ENCODE data around the gene PRPH. TPM values are rescaled to one million over a fixed set of nuclear protein-coding genes. Genes with fewer than 3 reads are reported as not detected.

The PRPH gene
- total and polyA plus RNA-seq, 2 of the 13 experiments (the other 11 are each of a cell fraction or from before 2014, with no cell fraction given), result 0.12 TPM; not detected in 1

DNA sequence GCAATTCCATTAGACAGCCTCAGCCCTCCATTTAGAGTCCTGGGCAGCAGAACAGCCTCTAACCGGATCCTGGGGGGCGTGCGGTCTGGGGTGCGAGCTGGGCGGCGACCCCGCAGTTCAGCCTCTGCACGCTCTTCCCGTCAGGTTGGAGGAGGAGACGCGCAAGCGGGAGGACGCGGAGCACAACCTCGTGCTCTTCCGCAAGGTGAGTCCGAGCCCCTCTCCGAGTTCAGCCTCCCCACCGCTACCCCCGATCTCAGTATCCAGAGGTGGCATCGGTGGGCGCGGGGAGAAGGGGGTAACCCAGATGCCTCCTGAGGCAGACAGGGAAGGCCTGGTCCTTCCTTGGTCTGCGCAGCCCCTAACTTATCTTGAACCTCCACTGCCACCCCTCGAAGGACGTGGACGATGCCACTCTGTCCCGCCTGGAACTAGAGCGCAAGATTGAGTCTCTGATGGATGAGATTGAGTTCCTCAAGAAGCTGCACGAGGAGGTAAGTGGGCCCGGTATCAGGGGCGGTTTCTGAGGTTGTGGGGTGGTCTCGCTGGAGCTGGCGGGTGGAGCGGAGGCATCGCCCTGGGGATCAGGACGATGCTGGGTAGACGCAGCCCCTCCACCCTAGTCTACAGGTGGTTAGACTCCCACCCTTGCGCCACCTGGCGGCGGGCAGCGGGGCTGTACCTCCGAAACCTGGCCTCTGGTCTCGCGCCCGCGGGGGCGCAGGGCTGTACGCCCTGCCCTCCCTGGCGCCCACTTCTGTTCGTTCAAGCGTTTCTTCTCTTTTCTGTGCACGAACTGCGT lies 1.3 kb downstream of the PRPH start (continued):
- TF ChIP-seq, protein P1, sequence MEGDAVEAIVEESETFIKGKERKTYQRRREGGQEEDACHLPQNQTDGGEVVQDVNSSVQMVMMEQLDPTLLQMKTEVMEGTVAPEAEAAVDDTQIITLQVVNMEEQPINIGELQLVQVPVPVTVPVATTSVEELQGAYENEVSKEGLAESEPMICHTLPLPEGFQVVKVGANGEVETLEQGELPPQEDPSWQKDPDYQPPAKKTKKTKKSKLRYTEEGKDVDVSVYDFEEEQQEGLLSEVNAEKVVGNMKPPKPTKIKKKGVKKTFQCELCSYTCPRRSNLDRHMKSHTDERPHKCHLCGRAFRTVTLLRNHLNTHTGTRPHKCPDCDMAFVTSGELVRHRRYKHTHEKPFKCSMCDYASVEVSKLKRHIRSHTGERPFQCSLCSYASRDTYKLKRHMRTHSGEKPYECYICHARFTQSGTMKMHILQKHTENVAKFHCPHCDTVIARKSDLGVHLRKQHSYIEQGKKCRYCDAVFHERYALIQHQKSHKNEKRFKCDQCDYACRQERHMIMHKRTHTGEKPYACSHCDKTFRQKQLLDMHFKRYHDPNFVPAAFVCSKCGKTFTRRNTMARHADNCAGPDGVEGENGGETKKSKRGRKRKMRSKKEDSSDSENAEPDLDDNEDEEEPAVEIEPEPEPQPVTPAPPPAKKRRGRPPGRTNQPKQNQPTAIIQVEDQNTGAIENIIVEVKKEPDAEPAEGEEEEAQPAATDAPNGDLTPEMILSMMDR (CRISPR knock-in tag; IDR thresholded peaks at IDR 0.05), result peak; percentile 84
- TF ChIP-seq MEIS2 (CRISPR knock-in tag; IDR thresholded peaks at IDR 0.05) (peak; percentile 39; the same call in 1 of the 2 replicates), XRCC5 (optimal IDR thresholded peaks at IDR 0.05; ENCODE audit: low read length) (peak; percentile 56), ZBTB7A (CRISPR knock-in tag; IDR thresholded peaks at IDR 0.05) (no peak), ZNF33B (CRISPR knock-in tag; IDR thresholded peaks at IDR 0.05) (0 out of 2 replicates have a peak, but pooled peaks have one; percentile 38)
- TF ChIP-seq, protein P2, sequence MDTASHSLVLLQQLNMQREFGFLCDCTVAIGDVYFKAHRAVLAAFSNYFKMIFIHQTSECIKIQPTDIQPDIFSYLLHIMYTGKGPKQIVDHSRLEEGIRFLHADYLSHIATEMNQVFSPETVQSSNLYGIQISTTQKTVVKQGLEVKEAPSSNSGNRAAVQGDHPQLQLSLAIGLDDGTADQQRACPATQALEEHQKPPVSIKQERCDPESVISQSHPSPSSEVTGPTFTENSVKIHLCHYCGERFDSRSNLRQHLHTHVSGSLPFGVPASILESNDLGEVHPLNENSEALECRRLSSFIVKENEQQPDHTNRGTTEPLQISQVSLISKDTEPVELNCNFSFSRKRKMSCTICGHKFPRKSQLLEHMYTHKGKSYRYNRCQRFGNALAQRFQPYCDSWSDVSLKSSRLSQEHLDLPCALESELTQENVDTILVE (CRISPR knock-in tag; IDR thresholded peaks at IDR 0.05), result 0 out of 2 replicates have a peak, but pooled peaks have one; percentile 23

DNA sequence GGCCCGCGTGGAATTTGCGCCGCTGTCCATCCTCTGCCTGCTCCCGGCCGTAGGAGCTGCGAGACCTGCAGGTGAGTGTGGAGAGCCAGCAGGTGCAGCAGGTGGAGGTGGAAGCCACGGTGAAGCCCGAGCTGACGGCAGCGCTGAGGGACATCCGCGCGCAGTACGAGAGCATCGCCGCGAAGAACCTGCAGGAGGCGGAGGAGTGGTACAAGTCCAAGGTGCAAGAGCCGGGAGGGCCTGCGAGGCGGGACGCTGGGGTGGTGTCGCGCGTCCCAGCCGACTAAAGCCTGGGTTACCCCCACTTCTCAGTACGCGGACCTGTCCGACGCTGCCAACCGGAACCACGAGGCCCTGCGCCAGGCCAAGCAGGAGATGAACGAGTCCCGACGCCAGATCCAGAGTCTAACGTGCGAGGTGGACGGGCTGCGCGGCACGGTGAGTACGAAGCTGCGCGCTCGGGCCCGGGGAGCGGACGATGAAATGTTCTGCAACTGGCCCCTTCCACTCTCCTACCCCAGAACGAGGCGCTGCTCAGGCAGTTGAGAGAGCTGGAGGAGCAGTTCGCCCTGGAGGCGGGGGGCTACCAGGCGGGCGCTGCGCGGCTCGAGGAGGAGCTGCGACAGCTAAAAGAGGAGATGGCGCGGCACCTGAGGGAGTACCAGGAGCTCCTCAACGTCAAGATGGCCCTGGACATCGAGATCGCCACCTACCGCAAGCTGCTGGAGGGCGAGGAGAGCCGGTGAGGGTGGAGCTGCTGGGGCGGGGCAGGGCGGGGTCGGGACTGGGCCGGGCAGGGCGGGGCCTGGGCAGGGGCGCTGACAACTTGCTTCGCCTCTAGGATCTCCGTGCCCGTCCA lies 2.1 kb downstream of the PRPH start:
- FAIRE-seq, result no peak
- TF ChIP-seq ZNF274 (CRISPR knock-in tag; IDR thresholded peaks at IDR 0.05) (0 out of 2 replicates have a peak, but pooled peaks have one; percentile 49), ZNF883 (CRISPR knock-in tag; IDR thresholded peaks at IDR 0.05; ENCODE audit: not compliant biosample characterization) (no peak), CCDC6 (CRISPR knock-in tag; IDR thresholded peaks at IDR 0.05) (0 out of 2 replicates have a peak, but pooled peaks have one; percentile 31), ZFYVE20 (CRISPR knock-in tag; IDR thresholded peaks at IDR 0.05; ENCODE audit: borderline replicate concordance, low read depth) (0 out of 2 replicates have a peak, but pooled peaks have one; percentile 41), SMARCE1 (IDR thresholded peaks at IDR 0.05; ENCODE audit: borderline replicate concordance) (no peak), SUZ12 (IDR thresholded peaks at IDR 0.05; ENCODE audit: low read depth, low read length) (no peak)
- TF ChIP-seq, protein P3, sequence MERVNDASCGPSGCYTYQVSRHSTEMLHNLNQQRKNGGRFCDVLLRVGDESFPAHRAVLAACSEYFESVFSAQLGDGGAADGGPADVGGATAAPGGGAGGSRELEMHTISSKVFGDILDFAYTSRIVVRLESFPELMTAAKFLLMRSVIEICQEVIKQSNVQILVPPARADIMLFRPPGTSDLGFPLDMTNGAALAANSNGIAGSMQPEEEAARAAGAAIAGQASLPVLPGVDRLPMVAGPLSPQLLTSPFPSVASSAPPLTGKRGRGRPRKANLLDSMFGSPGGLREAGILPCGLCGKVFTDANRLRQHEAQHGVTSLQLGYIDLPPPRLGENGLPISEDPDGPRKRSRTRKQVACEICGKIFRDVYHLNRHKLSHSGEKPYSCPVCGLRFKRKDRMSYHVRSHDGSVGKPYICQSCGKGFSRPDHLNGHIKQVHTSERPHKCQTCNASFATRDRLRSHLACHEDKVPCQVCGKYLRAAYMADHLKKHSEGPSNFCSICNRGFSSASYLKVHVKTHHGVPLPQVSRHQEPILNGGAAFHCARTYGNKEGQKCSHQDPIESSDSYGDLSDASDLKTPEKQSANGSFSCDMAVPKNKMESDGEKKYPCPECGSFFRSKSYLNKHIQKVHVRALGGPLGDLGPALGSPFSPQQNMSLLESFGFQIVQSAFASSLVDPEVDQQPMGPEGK (CRISPR knock-in tag; IDR thresholded peaks at IDR 0.05), result no peak

More for the DNA sequence above, 2.1 kb downstream of the PRPH start:
- ChIA-PET POLR2A (interaction anchor here (0.6 to 1.2 kb wide), 2 partner anchors 31 to 496 kb away, joined by 4 to 11 read pairs; no protein-coding TSS in a partner anchor), CTCF (ENCODE audit: low intra/inter-chr PET ratio, low total read pairs) (interaction anchor here (1.0 to 1.4 kb wide), 5 partner anchors 9 to 217 kb away, joined by 3 to 4 read pairs (median 3); no protein-coding TSS in a partner anchor)
- Histone ChIP-seq H3K27ac (ENCODE audit: extremely low read length, insufficient read depth, low read length) (no peak overlapping the region), H3K79me2 (ENCODE audit: insufficient read depth, low read length) (no peaks in the 10 kb centered on the region), H2AFZ (ENCODE audit: low read length) (no peak overlapping the region), H4K20me1 (ENCODE audit: insufficient read depth, low read length) (no peaks in the 10 kb centered on the region), H3K9me3 (ENCODE audit: low read length) (no peaks in the 10 kb centered on the region), H3K4me2 (ENCODE audit: low read depth, low read length) (peak overlapping the region; percentile 80), H3K4me1 (ENCODE audit: insufficient read depth, low read length) (peaks cover 10% of the 10 kb centered on the region), H3K27me3 (ENCODE audit: control insufficient read depth in 1 of 2, insufficient read depth in 2 of 2, low read length in 2 of 2) (peaks cover 15 to 63% of the 10 kb centered on the region in 2 experiments), H3K36me3 (replicated peaks in 1 of 2; ENCODE audit: control insufficient read depth in 1 of 2, insufficient read depth in 2 of 2, low read length in 2 of 2) (no peaks in the 10 kb centered on the region), H3K4me3 (replicated peaks in 1 of 3; ENCODE audit: insufficient read depth in 1 of 3, low read depth in 2 of 3, low read length in 3 of 3) (peak overlapping the region; percentile 37 to 71 (median 37); a peak in 5 of 6 replicates), H3K9ac (ENCODE audit: insufficient read depth, low read depth, low read length) (no peak overlapping the region)
- no TSS peak for BruUV-seq (replicated peaks)
- ATAC-seq (peak; percentile 67), DNase-seq (ENCODE audit: low spot score) (peak; percentile 48)
- intact Hi-C loops (cut with micrococcal nuclease; ENCODE audit: unreplicated experiment) (no loop called here), in situ Hi-C loops (cut with HindIII; ENCODE audit: extremely low pct_ligation_motif_present, low pct_unique_long_range_greater_than_20kb) (no loop called here)
- WGBS (ENCODE audit: low lambda C conversion rate), result 14% methylated on average over 19 of the region's 77 CpGs

Data from HepG2 (cell line).